CD4-positive, alpha-beta T cell (primary cell): ENCODE data around the gene TBCD. TPM values are rescaled to one million over a fixed set of nuclear protein-coding genes. Genes with fewer than 3 reads are reported as not detected.
A peak's percentile ranks its signal among the peaks of the same experiment; 100 is the strongest.

Experiments
- ATAC-seq: fragments of 200-7000 bp; cut with Tn5 transposase; one replicate; pipeline ENCODE4 v1.10.0; 2022; ENCODE audit warnings: mild to moderate bottlenecking; ENCODE audit not compliant: poor library complexity
- CTCF ChIA-PET: fragments of 350-600 bp; sonication (Branson Sonifier 250); formaldehyde crosslinking; loops from one replicate; lab custom pipeline; 2021; ENCODE audit warnings: antibody characterized with exemption, inconsistent platforms; lab: Charles Lee
- POLR2A ChIA-PET: fragments of 350-600 bp; sonication (Branson Sonifier 250); formaldehyde crosslinking; loops from one replicate; lab custom pipeline; 2021; ENCODE audit warnings: antibody characterized with exemption, inconsistent platforms; lab: Charles Lee
- DNase-seq, 14 experiments: peaks; one replicate each; pipeline ENCODE4 v3.0.0-alpha.2; 2013 to 2020; ENCODE audit warnings: mixed read lengths in 2 of 14
- H3K27ac ChIP-seq, 2 donors: one replicate each; pipeline versions ENCODE4 v1.5.1 to v1.7.0; 2013; ENCODE audit warnings: low read length in 2 of 2, low read depth in 1 of 2, mild to moderate bottlenecking in 1 of 2
- H3K27me3 ChIP-seq, 2 experiments: 1 replicate in 1 of 2; 2 replicates in 1 of 2; pipeline versions ENCODE4 v1.6.1 to v1.7.0; 2013; ENCODE audit warnings: low read length in 2 of 2, control low read depth in 1 of 2, mild to moderate bottlenecking in 1 of 2, moderate library complexity in 1 of 2; ENCODE audit not compliant: insufficient read depth in 2 of 2, control insufficient read depth in 1 of 2
- H3K36me3 ChIP-seq: one replicate; pipeline ENCODE4 v1.6.1; 2013; ENCODE audit warnings: low read length, control low read depth; ENCODE audit not compliant: insufficient read depth
- H3K4me1 ChIP-seq: one replicate; pipeline ENCODE4 v1.6.1; 2013; ENCODE audit warnings: low read length, control low read depth; ENCODE audit not compliant: insufficient read depth
- H3K4me3 ChIP-seq: one replicate; pipeline ENCODE4 v1.5.1; 2013; ENCODE audit warnings: mild to moderate bottlenecking, low read length, moderate library complexity
- H3K9me3 ChIP-seq, 2 experiments: 1 replicate in 1 of 2; 2 replicates in 1 of 2; pipeline versions ENCODE4 v1.6.1 to v1.7.0; 2013; ENCODE audit warnings: low read length in 2 of 2, mild to moderate bottlenecking in 2 of 2, control low read depth in 1 of 2, moderate library complexity in 1 of 2; ENCODE audit not compliant: control insufficient read depth in 1 of 2, insufficient read depth in 1 of 2
- H3K27ac Mint-ChIP-seq: one replicate; pipeline ENCODE4 v1.8.0; 2020; ENCODE audit warnings: mixed read lengths
- H3K27me3 Mint-ChIP-seq: one replicate; pipeline ENCODE4 v1.8.0; 2021; ENCODE audit warnings: mixed read lengths
- H3K36me3 Mint-ChIP-seq: one replicate; pipeline ENCODE4 v1.8.0; 2021; ENCODE audit warnings: low read depth, mixed read lengths
- H3K4me1 Mint-ChIP-seq: one replicate; pipeline ENCODE4 v1.8.0; 2021; ENCODE audit warnings: low read depth, mixed read lengths
- H3K4me3 Mint-ChIP-seq: one replicate; pipeline ENCODE4 v1.8.0; 2020; ENCODE audit warnings: mild to moderate bottlenecking, mixed read lengths
- H3K9me3 Mint-ChIP-seq: one replicate; pipeline ENCODE4 v1.8.0; 2020; ENCODE audit warnings: mixed read lengths
- intact Hi-C, 2 experiments: fragments of 100-400 bp; cut with DNase I in 1 of 2; cut with micrococcal nuclease in 1 of 2; formaldehyde crosslinking; loops; one replicate each; pipeline versions ENCODE4 v1.15.1 to v1.9.0; 2023 to 2025; cut with DNase I, micrococcal nuclease
- total RNA-seq, 174 experiments: library from RNA in 2 of 174; stranded (reverse) in 2 of 174; gene quantifications; one replicate each; pipeline ENCODE4 v1.2.3 and lab custom pipeline; 2021 to 2026
- TF ChIP-seq, protein P1 (sequence below): fragments of 200-600 bp; IDR thresholded peaks from one replicate; pipeline ENCODE4 v1.8.0; 2022; ENCODE audit warnings: antibody characterized with exemption, mild to moderate bottlenecking

Gene TBCD
- total RNA-seq, 2 experiments from 2014 or later, result 74.6 to 80.3 TPM

DNA sequence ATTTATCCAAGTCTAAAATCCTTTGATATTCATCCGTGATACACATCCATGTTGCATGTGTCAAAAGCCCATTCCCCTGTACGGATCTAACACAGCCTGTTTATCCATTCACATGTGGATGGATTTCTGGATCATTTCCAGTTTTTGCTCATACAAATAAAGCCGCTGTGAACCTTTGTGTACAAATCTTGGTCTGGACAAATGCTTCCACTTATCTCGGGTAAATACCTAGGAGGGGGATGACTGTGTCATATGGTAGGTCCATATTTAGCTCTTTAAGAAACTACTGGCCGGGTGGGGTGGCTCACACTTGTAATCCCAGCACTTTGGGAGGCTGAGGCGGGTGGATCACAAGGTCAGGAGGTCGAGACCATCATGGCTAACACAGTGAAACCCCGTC, 6.3 kb upstream of the TBCD start:
- Mint-ChIP-seq H3K9me3 (peaks cover 2% of the 10 kb centered on the region), H3K27ac (no peak overlapping the region), H3K4me3 (no peak overlapping the region), H3K36me3 (peaks cover 23% of the 10 kb centered on the region), H3K27me3 (no peaks in the 10 kb centered on the region), H3K4me1 (no peaks in the 10 kb centered on the region)
- Histone ChIP-seq H3K36me3 (peaks cover 2% of the 10 kb centered on the region), H3K9me3 (peaks cover 0 to 24% of the 10 kb centered on the region in 2 experiments), H3K4me3 (no peak overlapping the region), H3K27ac (no peak overlapping the region), H3K4me1 (peaks cover 3% of the 10 kb centered on the region), H3K27me3 (no peaks in the 10 kb centered on the region)
- no peak for ATAC-seq
- TF ChIP-seq, protein P1, sequence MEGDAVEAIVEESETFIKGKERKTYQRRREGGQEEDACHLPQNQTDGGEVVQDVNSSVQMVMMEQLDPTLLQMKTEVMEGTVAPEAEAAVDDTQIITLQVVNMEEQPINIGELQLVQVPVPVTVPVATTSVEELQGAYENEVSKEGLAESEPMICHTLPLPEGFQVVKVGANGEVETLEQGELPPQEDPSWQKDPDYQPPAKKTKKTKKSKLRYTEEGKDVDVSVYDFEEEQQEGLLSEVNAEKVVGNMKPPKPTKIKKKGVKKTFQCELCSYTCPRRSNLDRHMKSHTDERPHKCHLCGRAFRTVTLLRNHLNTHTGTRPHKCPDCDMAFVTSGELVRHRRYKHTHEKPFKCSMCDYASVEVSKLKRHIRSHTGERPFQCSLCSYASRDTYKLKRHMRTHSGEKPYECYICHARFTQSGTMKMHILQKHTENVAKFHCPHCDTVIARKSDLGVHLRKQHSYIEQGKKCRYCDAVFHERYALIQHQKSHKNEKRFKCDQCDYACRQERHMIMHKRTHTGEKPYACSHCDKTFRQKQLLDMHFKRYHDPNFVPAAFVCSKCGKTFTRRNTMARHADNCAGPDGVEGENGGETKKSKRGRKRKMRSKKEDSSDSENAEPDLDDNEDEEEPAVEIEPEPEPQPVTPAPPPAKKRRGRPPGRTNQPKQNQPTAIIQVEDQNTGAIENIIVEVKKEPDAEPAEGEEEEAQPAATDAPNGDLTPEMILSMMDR, result no peak
- intact Hi-C loops, result no loop called here
- CTCF ChIA-PET, result no interaction called here
- no peak for DNase-seq
- POLR2A ChIA-PET, result no interaction called here

DNA sequence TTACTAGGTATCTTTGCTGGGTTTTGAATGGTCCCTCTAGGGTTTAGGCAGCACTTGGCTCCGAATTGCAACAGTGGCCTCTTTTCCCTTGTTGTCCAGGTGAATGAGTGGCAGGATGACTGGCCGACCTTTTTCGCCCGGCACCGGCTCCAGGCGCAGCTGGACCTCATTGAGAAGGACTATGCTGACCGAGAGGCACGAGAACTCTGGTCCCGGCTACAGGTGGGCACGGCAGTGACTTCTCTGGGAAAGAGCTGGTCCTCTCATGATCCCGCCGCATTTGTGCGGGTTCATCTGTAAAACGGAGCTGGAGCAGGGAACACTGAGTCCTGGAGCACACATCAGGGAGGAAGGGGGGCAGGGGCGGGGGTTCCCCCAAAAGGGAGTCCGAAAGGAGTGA, 3.1 kb upstream of the TBCD start:
- Mint-ChIP-seq H3K27ac (no peak overlapping the region), H3K9me3 (peaks cover 2% of the 10 kb centered on the region), H3K27me3 (no peaks in the 10 kb centered on the region), H3K4me3 (no peak overlapping the region), H3K4me1 (peaks cover 7% of the 10 kb centered on the region), H3K36me3 (no peaks in the 10 kb centered on the region)
- no peak overlapping the region for H3K27ac ChIP-seq
- POLR2A ChIA-PET, result interaction anchor here (1.8 kb wide), 1 partner anchor 32 kb away, joined by 6 read pairs; the partner anchor contains the start of gene FN3KRP
- H3K4me3 ChIP-seq, result no peak overlapping the region
- CTCF ChIA-PET, result no interaction called here
- TF ChIP-seq, protein P1, result no peak
- no peaks in the 10 kb centered on the region for H3K36me3 ChIP-seq
- ATAC-seq (no peak), DNase-seq (no peak)
- no peaks in the 10 kb centered on the region for H3K27me3 ChIP-seq
- H3K9me3 ChIP-seq, result peaks cover 0 to 19% of the 10 kb centered on the region in 2 experiments
- intact Hi-C loops, result no loop called here
- peaks cover 22% of the 10 kb centered on the region for H3K4me1 ChIP-seq

DNA sequence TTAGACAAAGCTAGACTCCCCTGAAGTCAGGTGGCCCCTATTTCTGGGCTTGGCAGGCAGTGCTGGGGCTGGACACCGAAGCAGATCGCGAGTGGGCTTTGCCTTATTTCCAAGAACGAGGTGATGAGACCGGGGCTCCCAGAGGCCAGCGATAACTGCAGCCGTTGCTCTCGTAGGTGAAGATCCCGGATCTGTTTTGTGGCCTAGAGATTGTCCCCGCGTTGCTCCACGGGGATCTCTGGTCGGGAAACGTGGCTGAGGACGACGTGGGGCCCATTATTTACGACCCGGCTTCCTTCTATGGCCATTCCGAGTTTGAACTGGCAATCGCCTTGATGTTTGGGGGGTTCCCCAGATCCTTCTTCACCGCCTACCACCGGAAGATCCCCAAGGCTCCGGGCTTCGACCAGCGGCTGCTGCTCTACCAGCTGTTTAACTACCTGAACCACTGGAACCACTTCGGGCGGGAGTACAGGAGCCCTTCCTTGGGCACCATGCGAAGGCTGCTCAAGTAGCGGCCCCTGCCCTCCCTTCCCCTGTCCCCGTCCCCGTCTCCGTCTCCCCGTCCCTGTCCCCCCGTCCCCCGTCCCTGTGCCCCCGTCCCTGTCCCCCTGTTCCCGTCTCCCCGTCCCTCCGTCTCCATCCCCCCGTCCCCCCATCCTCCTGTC, 1.5 kb upstream of the TBCD start:
- intact Hi-C loops, result loop anchor here (2.0 to 10.0 kb wide), 4 partner anchors 33 to 336 kb away; partner anchors contain the start of genes FN3KRP (in 1 of the 2), HEXD (in 1 of the 2), OGFOD3 (in 1 of the 2) and RAB40B (in 1 of the 2)
- Histone ChIP-seq H3K4me3 (no peak overlapping the region), H3K27ac (no peak overlapping the region), H3K36me3 (no peaks in the 10 kb centered on the region), H3K27me3 (no peaks in the 10 kb centered on the region), H3K4me1 (peaks cover 32% of the 10 kb centered on the region), H3K9me3 (peaks cover 0 to 19% of the 10 kb centered on the region in 2 experiments)
- no peaks in the 10 kb centered on the region for H3K27me3 Mint-ChIP-seq
- POLR2A ChIA-PET, result interaction anchor here (1.8 kb wide), 1 partner anchor 34 kb away, joined by 6 read pairs; the partner anchor contains the start of gene FN3KRP
- peaks cover 2% of the 10 kb centered on the region for H3K9me3 Mint-ChIP-seq
- H3K36me3 Mint-ChIP-seq, result peaks cover 1% of the 10 kb centered on the region
- TF ChIP-seq, protein P1, result no peak
- peak overlapping the region; percentile 74 for H3K4me3 Mint-ChIP-seq
- H3K27ac Mint-ChIP-seq, result peak overlapping the region; percentile 78
- ATAC-seq, result no peak
- CTCF ChIA-PET, result no interaction called here
- peaks cover 20% of the 10 kb centered on the region for H3K4me1 Mint-ChIP-seq
- DNase-seq, result peak in 3 of 14 experiments; percentile 20 to 52 (median 37)
